ENCODE measurements around the gene MRPS5. TPM values are rescaled to one million over a fixed set of nuclear protein-coding genes. Genes with fewer than 3 reads are reported as not detected.
"Not testable (repeated sequence)": the region's sequence is repeated elsewhere in the genome, so short reads cannot be mapped to it uniquely, and the experiment has no call there.

MRPS5 gene
- total RNA-seq, 2 experiments from 2014 or later, result 89.6 to 90.2 TPM

GRCh38 chr2:95099910-95100309 is 21.7 kb downstream of the MRPS5 start:
- Histone ChIP-seq H3K9me2 (ENCODE audit: insufficient read depth, low read length) (no peaks in the 10 kb centered on the region), H2AFZ (ENCODE audit: low read length) (no peak overlapping the region), H3K4me1 (ENCODE audit: insufficient read depth, low read length, poor library complexity, severe bottlenecking) (no peaks in the 10 kb centered on the region), H3K27ac (ENCODE audit: low read depth, low read length, poor library complexity, severe bottlenecking) (no peak overlapping the region), H3K79me2 (ENCODE audit: insufficient read depth, low read depth, low read length) (no peaks in the 10 kb centered on the region), H3K4me2 (ENCODE audit: low read length) (no peak overlapping the region), H3K36me3 (ENCODE audit: insufficient read depth, low read length) (peaks cover 89% of the 10 kb centered on the region), H4K20me1 (ENCODE audit: insufficient read depth, low read length) (no peaks in the 10 kb centered on the region), H3K4me3 (ENCODE audit: low read depth, low read length, poor library complexity, severe bottlenecking) (no peak overlapping the region), H3K9me3 (ENCODE audit: low read length) (0 out of 2 replicates have a peak, but pooled peaks cover 6% of the 10 kb centered on the region)
- no peak for DNase-seq (ENCODE audit: low spot score)
- intact Hi-C loops (cut with micrococcal nuclease; ENCODE audit: unreplicated experiment), result no loop called here
- TF ChIP-seq CTCF (conservative IDR thresholded peaks at IDR 0.05; ENCODE audit: low read length) (no peak), EZH2phosphoT487 (IDR thresholded peaks at IDR 0.05; ENCODE audit: borderline replicate concordance, low read depth, low read length) (no peak)
- POLR2A ChIA-PET, result no interaction called here
- CTCF ChIA-PET (ENCODE audit: unreplicated experiment), result no interaction called here
- BruUV-seq (replicated peaks), result no TSS peak

- H3K9me3 ChIP-seq (ENCODE audit: low read length); H3K9me2 ChIP-seq (ENCODE audit: insufficient read depth, low read length); H3K4me1 ChIP-seq (ENCODE audit: insufficient read depth, low read length, poor library complexity, severe bottlenecking); DNase-seq (ENCODE audit: low spot score); H4K20me1 ChIP-seq (ENCODE audit: insufficient read depth, low read length); BruUV-seq (replicated peaks); intact Hi-C loops (cut with micrococcal nuclease; ENCODE audit: unreplicated experiment); H2AFZ ChIP-seq (ENCODE audit: low read length); H3K27ac ChIP-seq (ENCODE audit: low read depth, low read length, poor library complexity, severe bottlenecking); H3K79me2 ChIP-seq (ENCODE audit: insufficient read depth, low read depth, low read length); H3K4me2 ChIP-seq (ENCODE audit: low read length); H3K4me3 ChIP-seq (ENCODE audit: low read depth, low read length, poor library complexity, severe bottlenecking); CTCF ChIA-PET (ENCODE audit: unreplicated experiment); POLR2A ChIA-PET: not testable (repeated sequence)
- H3K36me3 ChIP-seq (ENCODE audit: insufficient read depth, low read length), result peaks cover 85% of the 10 kb centered on the region
Measured at GRCh38 chr2:95098273-95098672, 23.3 kb downstream of the MRPS5 start.

- CTCF ChIA-PET (ENCODE audit: unreplicated experiment), result no interaction called here
- DNase-seq (ENCODE audit: low spot score), result no peak
- no peaks in the 10 kb centered on the region for H3K4me1 ChIP-seq (ENCODE audit: insufficient read depth, low read length, poor library complexity, severe bottlenecking)
- no peak overlapping the region for H2AFZ ChIP-seq (ENCODE audit: low read length)
- TF ChIP-seq CTCF (conservative IDR thresholded peaks at IDR 0.05; ENCODE audit: low read length), result no peak
- no peak for TF ChIP-seq EZH2phosphoT487 (IDR thresholded peaks at IDR 0.05; ENCODE audit: borderline replicate concordance, low read depth, low read length)
- H3K79me2 ChIP-seq (ENCODE audit: insufficient read depth, low read depth, low read length), result no peaks in the 10 kb centered on the region
- H3K9me3 ChIP-seq (ENCODE audit: low read length), result no peaks in the 10 kb centered on the region
- H3K27ac ChIP-seq (ENCODE audit: low read depth, low read length, poor library complexity, severe bottlenecking), result no peak overlapping the region
- no peak overlapping the region for H3K4me2 ChIP-seq (ENCODE audit: low read length)
- POLR2A ChIA-PET, result no interaction called here
- H3K4me3 ChIP-seq (ENCODE audit: low read depth, low read length, poor library complexity, severe bottlenecking), result no peak overlapping the region
- peaks cover 86% of the 10 kb centered on the region for H3K36me3 ChIP-seq (ENCODE audit: insufficient read depth, low read length)
- no peaks in the 10 kb centered on the region for H4K20me1 ChIP-seq (ENCODE audit: insufficient read depth, low read length)
- no peaks in the 10 kb centered on the region for H3K9me2 ChIP-seq (ENCODE audit: insufficient read depth, low read length)
- no TSS peak for BruUV-seq (replicated peaks)
- intact Hi-C loops (cut with micrococcal nuclease; ENCODE audit: unreplicated experiment), result no loop called here
Measured at GRCh38 chr2:95091885-95092555, 29.6 kb downstream of the MRPS5 start.

Data from OCI-LY7 (cell line).